GM23338 (cell line): ENCODE measurements around the gene AK2. TPM values are rescaled to one million over a fixed set of nuclear protein-coding genes. Genes with fewer than 3 reads are reported as not detected.
A peak's percentile ranks its signal among the peaks of the same experiment; 100 is the strongest.

Experiments
- ATAC-seq: fragments of 200-7000 bp; cut with Tn5 transposase; 3 replicates; pipeline ENCODE4 v1.9.1; 2020
- DNase-seq: peaks from one replicate; pipeline ENCODE4 v3.0.0-alpha.2; 2015; ENCODE audit warnings: low spot score
- H2AFZ ChIP-seq: fragments of 200-600 bp; sonication (generic); 2 replicates; pipeline ENCODE4 v1.8.0; 2016; ENCODE audit warnings: antibody characterized with exemption, mild to moderate bottlenecking, moderate library complexity
- H3F3A ChIP-seq: fragments of 200-600 bp; sonication (generic); replicated peaks from 2 replicates; pipeline ENCODE4 v1.8.0; 2017; ENCODE audit warnings: antibody characterized with exemption, mixed run types, low read depth
- H3K27ac ChIP-seq: fragments of 200-600 bp; sonication (generic); 2 replicates; pipeline ENCODE4 v1.6.1; 2016; ENCODE audit warnings: low read depth
- H3K27me3 ChIP-seq: fragments of 200-600 bp; sonication (generic); 2 replicates; pipeline ENCODE4 v1.8.0; 2016; ENCODE audit warnings: mild to moderate bottlenecking, mixed run types, moderate library complexity; ENCODE audit not compliant: insufficient read depth
- H3K36me3 ChIP-seq: fragments of 200-600 bp; sonication (generic); 2 replicates; pipeline ENCODE4 v1.8.0; 2016; ENCODE audit warnings: mild to moderate bottlenecking; ENCODE audit not compliant: insufficient read depth
- H3K4me1 ChIP-seq: fragments of 200-600 bp; sonication (generic); 2 replicates; pipeline ENCODE4 v1.8.0; 2016; ENCODE audit warnings: mild to moderate bottlenecking, moderate library complexity; ENCODE audit not compliant: insufficient read depth
- H3K4me2 ChIP-seq: fragments of 200-600 bp; sonication (generic); 2 replicates; pipeline ENCODE4 v1.7.1; 2017; ENCODE audit warnings: mixed run types
- H3K4me3 ChIP-seq: fragments of 200-600 bp; sonication (generic); 2 replicates; pipeline ENCODE4 v1.6.1; 2016; ENCODE audit warnings: mixed run types
- H3K79me2 ChIP-seq: fragments of 200-600 bp; sonication (generic); replicated peaks from 2 replicates; pipeline ENCODE4 v1.8.0; 2017; ENCODE audit warnings: mild to moderate bottlenecking; ENCODE audit not compliant: insufficient read depth
- H3K9me2 ChIP-seq: fragments of 200-600 bp; sonication (generic); 2 replicates; pipeline ENCODE4 v1.8.0; 2017; ENCODE audit not compliant: insufficient read depth
- H4K20me1 ChIP-seq: fragments of 200-600 bp; sonication (generic); replicated peaks from 2 replicates; pipeline ENCODE4 v1.8.0; 2017; ENCODE audit warnings: mild to moderate bottlenecking; ENCODE audit not compliant: insufficient read depth
- H3K27ac Mint-ChIP-seq: 2 replicates; pipeline ENCODE4 v1.8.0; 2020; ENCODE audit warnings: inconsistent platforms, mild to moderate bottlenecking, moderate library complexity, mixed read lengths
- H3K27me3 Mint-ChIP-seq: 3 replicates; pipeline ENCODE4 v1.8.0; 2022; ENCODE audit warnings: low read depth, mild to moderate bottlenecking, moderate library complexity, mixed read lengths, inconsistent platforms; ENCODE audit not compliant: insufficient read depth, poor library complexity
- H3K36me3 Mint-ChIP-seq: 3 replicates; pipeline ENCODE4 v1.8.0; 2021; ENCODE audit warnings: low read depth, mild to moderate bottlenecking, inconsistent platforms, moderate library complexity, mixed read lengths
- H3K4me1 Mint-ChIP-seq: 3 replicates; pipeline ENCODE4 v1.8.0; 2020; ENCODE audit warnings: mild to moderate bottlenecking, inconsistent platforms, mixed read lengths
- H3K4me3 Mint-ChIP-seq: 3 replicates; pipeline ENCODE4 v1.8.0; 2021; ENCODE audit warnings: moderate library complexity, mild to moderate bottlenecking, inconsistent platforms, mixed read lengths
- H3K9me3 Mint-ChIP-seq: 3 replicates; pipeline ENCODE4 v1.8.0; 2020; ENCODE audit warnings: moderate library complexity, mild to moderate bottlenecking, inconsistent platforms, mixed read lengths
- CTCF ChIP-seq, 2 experiments: fragments of 200-600 bp in 1 of 2; sonication (generic) in 1 of 2; conservative IDR thresholded peaks; 2 replicates each; pipeline versions ENCODE4 v1.5.1 to v1.6.1; 2016 to 2017; ENCODE audit warnings: antibody characterized with exemption in 2 of 2, low read depth in 2 of 2, mild to moderate bottlenecking in 2 of 2, moderate library complexity in 1 of 2
- EZH2 ChIP-seq: fragments of 200-600 bp; sonication (generic); IDR thresholded peaks from one replicate; pipeline ENCODE4 v1.8.0; 2017; ENCODE audit warnings: antibody characterized with exemption, mild to moderate bottlenecking, low read depth; ENCODE audit not compliant: unreplicated experiment
- EZH2phosphoT487 ChIP-seq: fragments of 200-600 bp; sonication (generic); IDR thresholded peaks from one replicate; pipeline ENCODE4 v1.8.1; 2018; ENCODE audit warnings: antibody characterized with exemption; ENCODE audit not compliant: unreplicated experiment
- JUNB ChIP-seq: IDR thresholded peaks from one replicate; pipeline ENCODE4 v1.6.1; 2016; ENCODE audit warnings: antibody characterized with exemption; ENCODE audit not compliant: unreplicated experiment
- NANOG ChIP-seq: IDR thresholded peaks from 2 replicates; pipeline ENCODE4 v1.6.1; 2016; ENCODE audit warnings: antibody characterized with exemption, borderline replicate concordance
- REST ChIP-seq: IDR thresholded peaks from one replicate; pipeline ENCODE4 v1.6.1; 2018; ENCODE audit warnings: antibody characterized with exemption; ENCODE audit not compliant: unreplicated experiment
- ZNF114 ChIP-seq: fragments of 250-450 bp; sonication (Bioruptor Pico); IDR thresholded peaks from 2 replicates; pipeline ENCODE4 v1.5.0; 2020; ENCODE audit warnings: mild to moderate bottlenecking, moderate library complexity
- ZNF331 ChIP-seq: fragments of 250-450 bp; sonication (Bioruptor Pico); IDR thresholded peaks from 2 replicates; pipeline ENCODE4 v1.5.0; 2020; ENCODE audit warnings: low read depth, mild to moderate bottlenecking, moderate library complexity
- ZNF462 ChIP-seq: fragments of 250-450 bp; sonication (Bioruptor Pico); IDR thresholded peaks from 2 replicates; pipeline ENCODE4 v1.5.0; 2020; ENCODE audit warnings: mild to moderate bottlenecking, moderate library complexity
- polyA plus RNA-seq: library from polyadenylated mRNA; unstranded; fragments of >200 nt; fragmentation: Nextera tagmentation; extraction: Ambion mirVana; gene quantifications from 2 replicates; pipeline ENCODE4 v1.2.1, GENCODE V29; 2016
- total RNA-seq: library from RNA; depleted of rRNA; stranded (reverse); fragments of >200 nt; shearing (Covaris generic); gene quantifications from 2 replicates; pipeline ENCODE4 v1.2.3, GENCODE V29; 2014

Gene AK2
- total and polyA plus RNA-seq, 2 experiments from 2014 or later: 125 to 142 TPM

GRCh38 chr1:33080373-33080772 is 43.7 kb upstream of the AK2 start:
- Histone ChIP-seq H2AFZ (peak overlapping the region; percentile 95), H3K4me2 (peak overlapping the region; percentile 96), H3K36me3 (no peaks in the 10 kb centered on the region), H3K79me2 (no peaks in the 10 kb centered on the region), H3K9me2 (no peaks in the 10 kb centered on the region), H3K27me3 (peaks cover 56% of the 10 kb centered on the region), H3K27ac (no peak overlapping the region), H4K20me1 (no peaks in the 10 kb centered on the region), H3K4me1 (peaks cover 11% of the 10 kb centered on the region; the same call in 1 of the 2 replicates), H3K4me3 (peak overlapping the region; percentile 80), H3F3A (no peaks in the 10 kb centered on the region)
- Mint-ChIP-seq H3K9me3 (no peaks in the 10 kb centered on the region), H3K27me3 (peaks cover 24% of the 10 kb centered on the region), H3K4me1 (peaks cover 10% of the 10 kb centered on the region), H3K36me3 (no peaks in the 10 kb centered on the region; the same call in 2 of the 3 replicates), H3K4me3 (peak overlapping the region; percentile 66), H3K27ac (no peak overlapping the region)
- no peak for ATAC-seq
- DNase-seq: no peak
- no peak for TF ChIP-seq ZNF331 (CRISPR knock-in tag)
- no peak for TF ChIP-seq EZH2
- no peak for TF ChIP-seq CTCF (conservative IDR thresholded peaks at IDR 0.05; ENCODE audit: low read depth in 2 of 2)
- TF ChIP-seq EZH2phosphoT487: no peak
- no peak for TF ChIP-seq JUNB

- no peak for ATAC-seq
- H3K36me3 ChIP-seq: no peaks in the 10 kb centered on the region
- TF ChIP-seq JUNB: no peak
- TF ChIP-seq ZNF462: no peak
- TF ChIP-seq NANOG: no peak
- no peak for TF ChIP-seq REST
- TF ChIP-seq ZNF331 (CRISPR knock-in tag): no peak
- TF ChIP-seq ZNF114 (CRISPR knock-in tag): no peak
Measured at GRCh38 chr1:33078030-33078591, 41.4 kb upstream of the AK2 start.

More at GRCh38 chr1:33078030-33078591, 41.4 kb upstream of the AK2 start:
- Histone ChIP-seq H3K9me2 (no peaks in the 10 kb centered on the region), H3K4me3 (no peak overlapping the region), H3K4me2 (no peak overlapping the region), H2AFZ (no peak overlapping the region), H3K4me1 (peaks cover 11% of the 10 kb centered on the region; the same call in 1 of the 2 replicates), H3K27ac (no peak overlapping the region), H3K27me3 (peaks cover 34% of the 10 kb centered on the region), H3K79me2 (no peaks in the 10 kb centered on the region), H3F3A (no peaks in the 10 kb centered on the region), H4K20me1 (no peaks in the 10 kb centered on the region)
- Mint-ChIP-seq H3K4me3 (no peak overlapping the region), H3K27me3 (peaks cover 23% of the 10 kb centered on the region), H3K4me1 (peaks cover 10% of the 10 kb centered on the region), H3K27ac (no peak overlapping the region), H3K9me3 (no peaks in the 10 kb centered on the region), H3K36me3 (no peaks in the 10 kb centered on the region; the same call in 2 of the 3 replicates)
- no peak for DNase-seq
